Endothelial cell (in vitro differentiated cells): Measurements from ENCODE around the gene TAP1. TPM values are rescaled to one million over a fixed set of nuclear protein-coding genes. Genes with fewer than 3 reads are reported as not detected.
"Not testable (repeated sequence)": the region's sequence is repeated elsewhere in the genome, so short reads cannot be mapped to it uniquely, and the experiment has no call there.

Experiments used
- DNase-seq: peaks from one replicate; pipeline ENCODE4 v3.0.0; 2021; ENCODE audit warnings: low spot score
- H3K27ac Mint-ChIP-seq: one replicate; pipeline ENCODE4 v1.8.0; 2021; ENCODE audit warnings: mixed read lengths, inconsistent platforms; ENCODE audit not compliant: unreplicated experiment
- H3K27me3 Mint-ChIP-seq: one replicate; pipeline ENCODE4 v1.8.0; 2021; ENCODE audit warnings: mild to moderate bottlenecking, moderate library complexity, mixed read lengths, inconsistent platforms; ENCODE audit not compliant: unreplicated experiment
- H3K36me3 Mint-ChIP-seq: one replicate; pipeline ENCODE4 v1.8.0; 2021; ENCODE audit warnings: mild to moderate bottlenecking, low read depth, mixed read lengths, inconsistent platforms; ENCODE audit not compliant: unreplicated experiment
- H3K4me1 Mint-ChIP-seq: one replicate; pipeline ENCODE4 v1.8.0; 2021; ENCODE audit warnings: mild to moderate bottlenecking, mixed read lengths, inconsistent platforms; ENCODE audit not compliant: unreplicated experiment
- H3K4me3 Mint-ChIP-seq: one replicate; pipeline ENCODE4 v1.8.0; 2021; ENCODE audit warnings: mild to moderate bottlenecking, mixed read lengths, inconsistent platforms; ENCODE audit not compliant: unreplicated experiment
- H3K9me3 Mint-ChIP-seq: one replicate; pipeline ENCODE4 v1.8.0; 2021; ENCODE audit warnings: mixed read lengths, inconsistent platforms; ENCODE audit not compliant: unreplicated experiment
- CTCF ChIP-seq: fragments of 200-600 bp; sonication (generic); IDR thresholded peaks from one replicate; pipeline ENCODE4 v1.5.0; 2021; ENCODE audit warnings: antibody characterized with exemption; ENCODE audit not compliant: unreplicated experiment
- total RNA-seq: library from RNA; stranded (reverse); fragmentation: NEBNext Ultra II Directional; extraction: Animal tissue kit (Norgen Biotek cat#: 25700); gene quantifications from one replicate; pipeline ENCODE4 v1.2.1, GENCODE V29; 2021; ENCODE audit not compliant: unreplicated experiment

TAP1 gene
- total RNA-seq, 1 donor from 2014 or later: 1.6 TPM

GRCh38 chr6:32883789-32884188, 30.3 kb upstream of the TAP1 start:
- H3K27ac Mint-ChIP-seq: no peak overlapping the region
- DNase-seq: no peak

DNA sequence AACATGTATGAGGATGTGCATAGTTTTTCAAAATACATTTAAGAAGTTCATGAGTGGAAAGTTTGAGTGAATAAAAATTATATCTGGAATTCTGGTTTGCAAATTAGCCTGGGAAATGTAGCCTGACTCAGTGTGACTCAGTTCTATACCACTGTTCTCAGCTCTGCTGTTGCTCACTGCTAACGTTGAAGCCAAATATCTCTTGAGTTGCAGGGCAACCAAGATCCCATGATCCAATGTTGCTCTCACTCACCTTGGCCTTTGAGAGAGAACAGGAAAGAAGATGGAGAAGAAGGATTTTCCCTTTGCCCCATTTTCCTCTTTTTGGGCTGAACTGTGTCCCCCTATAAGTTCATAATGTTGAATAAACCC, 29.4 kb upstream of the TAP1 start:
- Mint-ChIP-seq H3K27me3 (peaks cover 7% of the 10 kb centered on the region), H3K9me3 (no peaks in the 10 kb centered on the region), H3K4me1 (no peaks in the 10 kb centered on the region), H3K27ac (no peak overlapping the region), H3K4me3 (no peak overlapping the region), H3K36me3 (no peaks in the 10 kb centered on the region)
- no peak for DNase-seq
- TF ChIP-seq CTCF: no peak

More at GRCh38 chr6:32883789-32884188, 30.3 kb upstream of the TAP1 start:
- Mint-ChIP-seq H3K4me3 (no peak overlapping the region), H3K9me3 (no peaks in the 10 kb centered on the region), H3K27me3 (peaks cover 7% of the 10 kb centered on the region), H3K4me1 (no peaks in the 10 kb centered on the region), H3K36me3 (no peaks in the 10 kb centered on the region)
- TF ChIP-seq CTCF: no peak

DNA sequence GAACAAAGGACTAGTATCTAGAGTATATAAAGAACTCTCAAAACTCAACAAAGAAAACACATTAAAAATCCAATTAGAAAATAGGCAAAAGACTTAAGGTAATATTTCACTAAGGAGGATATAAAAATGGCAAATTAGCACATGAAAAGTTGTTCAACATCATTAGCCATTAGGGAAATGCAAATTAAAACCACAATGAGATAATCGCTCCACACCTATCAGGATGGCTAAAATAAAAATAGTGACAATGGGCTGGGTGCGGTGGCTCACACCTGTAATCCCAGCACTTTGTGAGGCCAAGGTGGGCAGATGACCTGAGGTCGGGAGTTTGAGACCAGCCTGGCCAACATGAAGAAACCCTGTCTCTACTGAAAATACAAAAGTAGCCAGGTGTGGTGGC, 27.5 kb upstream of the TAP1 start:
- not testable (repeated sequence) for H3K4me3 Mint-ChIP-seq, DNase-seq, H3K9me3 Mint-ChIP-seq, H3K4me1 Mint-ChIP-seq, H3K27ac Mint-ChIP-seq, H3K27me3 Mint-ChIP-seq, H3K36me3 Mint-ChIP-seq

GRCh38 chr6:32879691-32880090, 26.2 kb upstream of the TAP1 start:
- no peak for TF ChIP-seq CTCF
- Mint-ChIP-seq H3K9me3 (no peaks in the 10 kb centered on the region), H3K4me1 (no peaks in the 10 kb centered on the region), H3K27me3 (peaks cover 7% of the 10 kb centered on the region), H3K4me3 (no peak overlapping the region), H3K27ac (no peak overlapping the region), H3K36me3 (no peaks in the 10 kb centered on the region)
- DNase-seq: no peak

DNA sequence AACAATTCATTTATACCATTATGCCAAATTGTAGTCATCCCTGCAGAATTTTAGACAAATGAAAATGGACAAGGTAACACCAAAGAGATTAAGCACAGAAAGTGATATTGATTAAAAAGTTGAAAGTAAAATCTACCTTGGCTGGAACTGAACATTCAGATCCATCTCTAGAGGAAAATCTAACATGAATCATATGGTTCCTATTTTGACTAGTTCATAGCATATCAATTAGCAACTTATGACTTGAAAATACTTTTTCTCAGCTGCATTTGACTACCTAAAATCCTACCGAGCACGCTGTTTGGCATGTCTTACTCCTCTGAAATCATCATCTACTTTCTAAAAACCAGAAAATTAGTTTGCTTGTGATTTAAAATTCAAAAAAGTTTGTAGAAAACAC, 23.1 kb upstream of the TAP1 start:
- Mint-ChIP-seq H3K36me3 (no peaks in the 10 kb centered on the region), H3K4me3 (no peak overlapping the region), H3K27me3 (no peaks in the 10 kb centered on the region), H3K27ac (no peak overlapping the region), H3K4me1 (no peaks in the 10 kb centered on the region), H3K9me3 (no peaks in the 10 kb centered on the region)
- DNase-seq: no peak
- TF ChIP-seq CTCF: no peak

DNA sequence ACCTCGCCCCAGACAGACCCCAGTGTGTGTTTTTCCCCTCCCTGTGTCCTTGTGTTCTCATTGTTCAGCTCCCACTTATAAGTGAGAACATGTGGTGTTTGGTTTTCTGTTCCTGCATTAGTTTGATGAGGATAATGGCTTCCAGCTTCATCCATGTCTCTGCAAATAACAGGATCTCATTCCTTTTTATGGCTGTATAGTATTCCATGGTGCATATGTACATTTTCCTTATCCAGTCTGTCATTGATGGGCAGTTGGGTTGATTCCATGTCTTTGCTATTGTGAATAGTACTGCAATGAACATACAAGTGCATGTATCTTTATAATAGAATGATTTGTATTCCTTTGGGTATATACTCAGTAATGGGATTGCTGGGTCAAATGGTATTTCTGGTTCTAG, 20.4 kb upstream of the TAP1 start:
- H3K36me3 Mint-ChIP-seq, H3K4me1 Mint-ChIP-seq, H3K27ac Mint-ChIP-seq, H3K27me3 Mint-ChIP-seq, H3K4me3 Mint-ChIP-seq, H3K9me3 Mint-ChIP-seq, DNase-seq: not testable (repeated sequence)
